ENCODE measurements around the gene SPDYE18.
"Not testable (repeated sequence)": the region's sequence is repeated elsewhere in the genome, so short reads cannot be mapped to it uniquely, and the experiment has no call there.

DNA sequence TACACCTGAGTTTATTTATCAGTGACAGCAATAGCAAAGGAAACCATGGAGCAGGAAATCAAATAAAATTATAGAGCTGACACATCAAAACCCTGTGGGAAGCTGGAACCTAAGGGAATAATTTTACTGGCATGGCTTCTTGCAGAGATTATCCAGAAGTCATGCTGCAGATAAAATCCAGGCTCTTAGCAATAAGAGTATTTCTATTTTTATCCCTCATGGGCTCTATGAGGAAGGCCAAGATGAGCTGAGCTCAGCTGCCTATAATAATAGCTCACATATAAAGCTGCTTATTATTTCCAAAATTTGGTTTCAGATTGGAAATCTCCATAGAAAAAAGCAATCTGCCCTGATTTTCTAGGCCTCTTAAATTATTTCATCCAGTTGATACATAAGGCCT, 16.8 kb upstream of the SPDYE18 start:
- TF ChIP-seq POLR2A, CTCF (IDR thresholded peaks at IDR 0.05): not testable (repeated sequence)

Data from upper lobe of left lung (tissue), 4 donors.